Natural killer cell (primary cell): ENCODE measurements around the gene RABGAP1L. TPM values are rescaled to one million over a fixed set of nuclear protein-coding genes. Genes with fewer than 3 reads are reported as not detected.
A peak's percentile ranks its signal among the peaks of the same experiment; 100 is the strongest.

Experiments
- ATAC-seq, 3 donors: fragments of 150-1000 bp in 2 of 3; fragments of 200-7000 bp in 1 of 3; cut with Tn5 transposase; 1 replicate in 1 of 3; 2 replicates in 2 of 3; pipeline ENCODE4 v1.10.0; 2021; ENCODE audit warnings: mild to moderate bottlenecking in 2 of 3, moderate library complexity in 2 of 3
- DNase-seq, 2 donors: peaks; one replicate each; pipeline versions ENCODE4 v3.0.0 to v3.0.0-alpha.2; 2013 to 2021; ENCODE audit warnings: mixed read lengths in 1 of 2
- H3K27ac ChIP-seq: one replicate; pipeline ENCODE4 v1.5.1; 2013; ENCODE audit warnings: mild to moderate bottlenecking, low read length
- H3K27me3 ChIP-seq: one replicate; pipeline ENCODE4 v1.6.1; 2013; ENCODE audit warnings: low read length; ENCODE audit not compliant: control insufficient read depth, insufficient read depth
- H3K36me3 ChIP-seq: one replicate; pipeline ENCODE4 v1.6.1; 2013; ENCODE audit warnings: low read length; ENCODE audit not compliant: control insufficient read depth, insufficient read depth
- H3K4me1 ChIP-seq: one replicate; pipeline ENCODE4 v1.6.1; 2013; ENCODE audit warnings: low read length; ENCODE audit not compliant: control insufficient read depth, insufficient read depth
- H3K4me3 ChIP-seq: one replicate; pipeline ENCODE4 v1.5.1; 2013; ENCODE audit warnings: low read length
- H3K9me3 ChIP-seq: one replicate; pipeline ENCODE4 v1.6.1; 2013; ENCODE audit warnings: low read length; ENCODE audit not compliant: control insufficient read depth, insufficient read depth
- H3K27ac Mint-ChIP-seq, 2 donors: one replicate each; pipeline ENCODE4 v1.8.0; 2022; ENCODE audit warnings: mild to moderate bottlenecking in 2 of 2, mixed read lengths in 2 of 2, moderate library complexity in 1 of 2
- H3K27me3 Mint-ChIP-seq, 2 donors: one replicate each; pipeline ENCODE4 v1.8.0; 2022; ENCODE audit warnings: low read depth in 2 of 2, mixed read lengths in 2 of 2
- H3K36me3 Mint-ChIP-seq: one replicate; pipeline ENCODE4 v1.8.0; 2022; ENCODE audit warnings: mixed read lengths
- H3K4me1 Mint-ChIP-seq, 2 donors: one replicate each; pipeline ENCODE4 v1.8.0; 2022; ENCODE audit warnings: mixed read lengths in 2 of 2
- H3K4me3 Mint-ChIP-seq: one replicate; pipeline ENCODE4 v1.8.0; 2022; ENCODE audit warnings: mild to moderate bottlenecking, moderate library complexity, mixed read lengths
- H3K9me3 Mint-ChIP-seq, 2 donors: one replicate each; pipeline ENCODE4 v1.8.0; 2022; ENCODE audit warnings: mixed read lengths in 2 of 2
- WGBS: methylation state at CpG from one replicate; pipeline ENCODE4 v1.1.7; 2013; ENCODE audit warnings: missing lambda C conversion rate; ENCODE audit not compliant: insufficient coverage; 5-methylcytosine and 5-hydroxymethylcytosine counted together
- intact Hi-C: fragments of 100-400 bp; cut with micrococcal nuclease; formaldehyde crosslinking; loops from one replicate; pipeline ENCODE4 v1.14.2; 2022
- total RNA-seq, 4 donors: library from RNA; stranded (reverse); fragments of 120-200 nt in 1 of 4; gene quantifications; one replicate each; pipeline versions ENCODE4 v1.2.3 to v1.2.4, GENCODE V29; 2013 to 2022
- TF ChIP-seq, protein P1 (sequence below): fragments of 200-600 bp; IDR thresholded peaks from one replicate; pipeline ENCODE4 v1.8.0; 2022; ENCODE audit warnings: antibody characterized with exemption

Gene RABGAP1L
- total RNA-seq, 3 donors from 2014 or later (not counting 1 experiment from before 2014, with no cell fraction given), result 145 to 168 (median 153) TPM

DNA sequence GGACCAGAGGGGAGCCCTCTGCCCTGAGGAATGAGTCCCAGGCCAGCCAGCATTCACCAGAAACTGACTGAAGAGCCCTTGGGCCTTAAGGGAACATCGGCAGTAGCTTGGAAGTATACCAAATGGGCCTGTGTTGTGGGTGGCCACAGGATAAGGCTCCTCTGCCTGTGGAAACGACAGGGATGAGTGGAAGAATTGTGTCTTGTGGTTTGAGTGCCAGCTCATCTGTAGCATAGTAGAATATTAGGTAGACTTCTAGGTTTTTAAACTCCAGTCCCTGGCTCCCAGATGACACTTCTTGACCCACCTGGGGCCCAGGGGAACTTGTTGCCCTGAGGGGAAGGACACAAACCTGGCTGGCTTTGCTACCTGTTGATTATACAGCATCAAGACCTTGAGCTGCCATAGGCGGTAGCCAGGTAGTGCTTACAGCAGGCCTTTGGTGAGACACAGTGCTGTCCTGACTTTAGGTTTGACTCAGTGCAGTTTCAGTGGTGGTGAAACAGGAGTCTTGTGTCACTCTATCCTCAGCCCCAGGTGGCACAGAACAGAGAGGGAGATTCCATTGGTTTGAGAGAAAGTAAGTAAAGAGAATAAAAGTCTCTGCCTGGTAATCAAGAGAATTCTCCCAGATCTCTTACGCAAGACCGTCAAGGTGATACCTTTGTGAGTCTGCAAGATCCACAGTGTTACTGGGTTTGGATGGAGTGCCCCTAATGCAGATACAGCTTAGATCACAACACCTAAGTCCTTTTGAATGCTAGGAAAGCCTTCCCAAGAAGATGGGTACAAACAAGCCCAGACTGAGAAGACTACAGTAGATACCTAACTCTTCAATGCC is 50.2 kb downstream of the RABGAP1L start:
- intact Hi-C loops, result loop anchor here (5.0 kb wide), 1 partner anchor 52 kb away; the partner anchor contains the start of gene RABGAP1L
- TF ChIP-seq, protein P1, sequence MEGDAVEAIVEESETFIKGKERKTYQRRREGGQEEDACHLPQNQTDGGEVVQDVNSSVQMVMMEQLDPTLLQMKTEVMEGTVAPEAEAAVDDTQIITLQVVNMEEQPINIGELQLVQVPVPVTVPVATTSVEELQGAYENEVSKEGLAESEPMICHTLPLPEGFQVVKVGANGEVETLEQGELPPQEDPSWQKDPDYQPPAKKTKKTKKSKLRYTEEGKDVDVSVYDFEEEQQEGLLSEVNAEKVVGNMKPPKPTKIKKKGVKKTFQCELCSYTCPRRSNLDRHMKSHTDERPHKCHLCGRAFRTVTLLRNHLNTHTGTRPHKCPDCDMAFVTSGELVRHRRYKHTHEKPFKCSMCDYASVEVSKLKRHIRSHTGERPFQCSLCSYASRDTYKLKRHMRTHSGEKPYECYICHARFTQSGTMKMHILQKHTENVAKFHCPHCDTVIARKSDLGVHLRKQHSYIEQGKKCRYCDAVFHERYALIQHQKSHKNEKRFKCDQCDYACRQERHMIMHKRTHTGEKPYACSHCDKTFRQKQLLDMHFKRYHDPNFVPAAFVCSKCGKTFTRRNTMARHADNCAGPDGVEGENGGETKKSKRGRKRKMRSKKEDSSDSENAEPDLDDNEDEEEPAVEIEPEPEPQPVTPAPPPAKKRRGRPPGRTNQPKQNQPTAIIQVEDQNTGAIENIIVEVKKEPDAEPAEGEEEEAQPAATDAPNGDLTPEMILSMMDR, result no peak
- ATAC-seq (no peak), DNase-seq (no peak)
- no peak overlapping the region for H3K27ac ChIP-seq
- Mint-ChIP-seq H3K9me3 (no peaks in the 10 kb centered on the region), H3K36me3 (no peaks in the 10 kb centered on the region), H3K27me3 (no peaks in the 10 kb centered on the region), H3K4me3 (no peak overlapping the region), H3K27ac (no peak overlapping the region), H3K4me1 (peaks cover 47 to 74% of the 10 kb centered on the region in 2 donors)
- no peaks in the 10 kb centered on the region for H3K36me3 ChIP-seq
- no peaks in the 10 kb centered on the region for H3K27me3 ChIP-seq
- WGBS, result 92% methylated on average over 5 of the region's 5 CpGs
- no peaks in the 10 kb centered on the region for H3K9me3 ChIP-seq
- H3K4me3 ChIP-seq, result no peak overlapping the region
- H3K4me1 ChIP-seq, result peaks cover under 1% of the 10 kb centered on the region

DNA sequence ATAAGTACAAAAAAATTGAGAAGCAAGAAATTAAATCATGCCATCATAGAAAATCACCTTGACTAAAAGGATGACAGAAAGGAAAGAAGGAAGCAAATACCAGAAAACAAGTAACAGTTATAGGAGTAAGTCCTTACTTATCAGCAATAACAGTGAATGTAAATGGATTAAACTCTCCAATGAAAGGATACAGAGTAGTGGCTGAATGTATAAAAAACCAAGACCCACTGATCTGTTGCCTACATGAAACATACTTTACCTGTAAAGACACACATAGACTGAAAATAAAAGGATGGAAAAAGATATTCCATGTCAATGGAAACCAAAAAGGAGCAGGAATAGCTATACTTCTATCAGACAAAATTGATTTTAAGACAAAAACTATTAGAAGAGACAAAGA is 52.2 kb downstream of the RABGAP1L start:
- Mint-ChIP-seq H3K27ac (no peak overlapping the region), H3K27me3 (no peaks in the 10 kb centered on the region), H3K4me1 (peaks cover 31 to 58% of the 10 kb centered on the region in 2 donors), H3K9me3 (no peaks in the 10 kb centered on the region), H3K4me3 (no peak overlapping the region), H3K36me3 (no peaks in the 10 kb centered on the region)
- no peaks in the 10 kb centered on the region for H3K9me3 ChIP-seq
- H3K36me3 ChIP-seq, result no peaks in the 10 kb centered on the region
- DNase-seq, result no peak
- H3K4me1 ChIP-seq, result no peaks in the 10 kb centered on the region
- TF ChIP-seq, protein P1, result no peak
- H3K27me3 ChIP-seq, result no peaks in the 10 kb centered on the region
- no peak overlapping the region for H3K27ac ChIP-seq
- H3K4me3 ChIP-seq, result no peak overlapping the region
- intact Hi-C loops, result no loop called here
- no peak for ATAC-seq

DNA sequence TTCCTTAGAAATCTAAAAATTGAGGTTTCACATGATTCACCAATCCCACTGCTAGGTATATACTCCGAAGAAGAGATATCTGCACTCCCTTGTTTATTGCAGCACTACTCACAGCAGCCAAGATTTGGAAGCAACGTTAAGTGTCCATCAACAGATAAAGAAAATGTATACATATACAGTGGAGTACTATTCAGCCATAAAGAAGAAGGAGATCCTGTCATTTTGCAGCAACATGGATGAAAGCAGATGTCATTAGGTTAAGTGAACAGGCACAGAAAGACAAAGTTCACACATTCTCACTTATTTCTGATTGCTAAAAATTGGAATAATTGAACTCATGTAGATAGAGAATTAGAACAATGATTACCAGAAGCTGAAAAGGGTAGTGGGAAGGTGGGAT is 56.4 kb downstream of the RABGAP1L start:
- peak overlapping the region in 1 of 2 donors; percentile 50 for H3K27ac Mint-ChIP-seq

More for the DNA sequence above, 56.4 kb downstream of the RABGAP1L start:
- Mint-ChIP-seq H3K36me3 (no peaks in the 10 kb centered on the region), H3K4me3 (no peak overlapping the region), H3K4me1 (peaks cover 10 to 28% of the 10 kb centered on the region in 2 donors), H3K9me3 (no peaks in the 10 kb centered on the region), H3K27me3 (no peaks in the 10 kb centered on the region)
- H3K4me3 ChIP-seq, result no peak overlapping the region
- DNase-seq, result no peak
- H3K27me3 ChIP-seq, result no peaks in the 10 kb centered on the region
- no peaks in the 10 kb centered on the region for H3K9me3 ChIP-seq
- intact Hi-C loops, result loop anchor here (2.0 to 5.0 kb wide), 3 partner anchors 193 to 783 kb away; partner anchors contain the start of genes RC3H1 and ZBTB37
- TF ChIP-seq, protein P1, result no peak
- no peak overlapping the region for H3K27ac ChIP-seq
- H3K36me3 ChIP-seq, result no peaks in the 10 kb centered on the region
- WGBS, result 100% methylated on average over 2 of the region's 2 CpGs
- H3K4me1 ChIP-seq, result no peaks in the 10 kb centered on the region
- ATAC-seq, result no peak
